Epithelial cell of esophagus (primary cell): ENCODE results near the gene FAXDC2.
"Not testable (repeated sequence)": the region's sequence is repeated elsewhere in the genome, so short reads cannot be mapped to it uniquely, and the experiment has no call there.

ENCODE experiments used
- DNase-seq: peaks from one replicate; pipeline ENCODE4 v3.0.0; 2010; ENCODE audit warnings: low read depth
- H3K4me3 ChIP-seq: 2 replicates; pipeline ENCODE4 v1.5.1; 2011; ENCODE audit warnings: mild to moderate bottlenecking, low read length, control low read depth
- TF ChIP-seq, protein P1 (sequence below): IDR thresholded peaks from 2 replicates; pipeline ENCODE4 v1.5.1; 2011; ENCODE audit warnings: low read depth, mild to moderate bottlenecking, low read length, control low read depth, inconsistent platforms; ENCODE audit not compliant: insufficient read depth; ENCODE audit errors: missing control alignments

FAXDC2 gene

DNA sequence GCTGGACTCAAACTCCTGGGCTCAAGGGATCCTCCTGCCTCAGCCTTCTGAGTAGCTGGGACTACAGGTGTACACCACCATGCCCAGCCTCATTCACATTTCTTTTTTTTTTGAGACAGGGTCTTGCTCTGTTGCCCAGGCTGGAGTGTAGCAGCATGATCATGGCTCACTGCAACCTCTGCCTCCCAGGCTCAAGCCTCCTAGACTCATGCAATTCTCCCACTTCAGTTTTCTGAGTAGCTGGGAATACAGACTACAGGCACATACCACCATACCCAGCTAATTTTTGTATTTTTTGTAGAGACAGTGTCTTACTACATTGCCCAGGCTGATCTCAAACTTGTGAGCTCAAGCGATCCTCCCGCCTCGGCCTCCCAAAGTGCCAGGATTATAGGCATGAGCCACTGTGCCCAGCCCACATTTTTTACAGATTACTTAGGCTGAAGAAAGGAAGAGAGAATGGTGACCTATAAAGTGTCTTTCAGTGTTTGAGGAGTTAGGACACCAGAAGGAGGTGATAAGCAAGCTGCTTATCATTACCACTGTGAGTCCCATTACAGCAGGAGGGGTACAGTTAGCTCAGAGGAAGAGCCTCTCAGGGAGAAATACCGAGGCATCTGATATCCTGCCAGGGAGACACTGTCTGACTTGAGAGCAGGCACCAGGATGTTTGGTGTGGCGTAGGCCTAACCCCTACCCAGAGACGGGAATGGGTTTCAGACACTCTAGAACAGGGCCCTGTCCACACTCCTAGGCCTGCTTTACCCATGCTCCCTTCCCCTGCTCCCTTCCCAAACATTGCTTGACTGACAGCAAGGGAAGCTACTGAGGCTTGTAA is 9.7 kb downstream of the FAXDC2 start:
- TF ChIP-seq, protein P1, sequence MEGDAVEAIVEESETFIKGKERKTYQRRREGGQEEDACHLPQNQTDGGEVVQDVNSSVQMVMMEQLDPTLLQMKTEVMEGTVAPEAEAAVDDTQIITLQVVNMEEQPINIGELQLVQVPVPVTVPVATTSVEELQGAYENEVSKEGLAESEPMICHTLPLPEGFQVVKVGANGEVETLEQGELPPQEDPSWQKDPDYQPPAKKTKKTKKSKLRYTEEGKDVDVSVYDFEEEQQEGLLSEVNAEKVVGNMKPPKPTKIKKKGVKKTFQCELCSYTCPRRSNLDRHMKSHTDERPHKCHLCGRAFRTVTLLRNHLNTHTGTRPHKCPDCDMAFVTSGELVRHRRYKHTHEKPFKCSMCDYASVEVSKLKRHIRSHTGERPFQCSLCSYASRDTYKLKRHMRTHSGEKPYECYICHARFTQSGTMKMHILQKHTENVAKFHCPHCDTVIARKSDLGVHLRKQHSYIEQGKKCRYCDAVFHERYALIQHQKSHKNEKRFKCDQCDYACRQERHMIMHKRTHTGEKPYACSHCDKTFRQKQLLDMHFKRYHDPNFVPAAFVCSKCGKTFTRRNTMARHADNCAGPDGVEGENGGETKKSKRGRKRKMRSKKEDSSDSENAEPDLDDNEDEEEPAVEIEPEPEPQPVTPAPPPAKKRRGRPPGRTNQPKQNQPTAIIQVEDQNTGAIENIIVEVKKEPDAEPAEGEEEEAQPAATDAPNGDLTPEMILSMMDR: no peak
- DNase-seq: no peak
- no peak overlapping the region for H3K4me3 ChIP-seq

DNA sequence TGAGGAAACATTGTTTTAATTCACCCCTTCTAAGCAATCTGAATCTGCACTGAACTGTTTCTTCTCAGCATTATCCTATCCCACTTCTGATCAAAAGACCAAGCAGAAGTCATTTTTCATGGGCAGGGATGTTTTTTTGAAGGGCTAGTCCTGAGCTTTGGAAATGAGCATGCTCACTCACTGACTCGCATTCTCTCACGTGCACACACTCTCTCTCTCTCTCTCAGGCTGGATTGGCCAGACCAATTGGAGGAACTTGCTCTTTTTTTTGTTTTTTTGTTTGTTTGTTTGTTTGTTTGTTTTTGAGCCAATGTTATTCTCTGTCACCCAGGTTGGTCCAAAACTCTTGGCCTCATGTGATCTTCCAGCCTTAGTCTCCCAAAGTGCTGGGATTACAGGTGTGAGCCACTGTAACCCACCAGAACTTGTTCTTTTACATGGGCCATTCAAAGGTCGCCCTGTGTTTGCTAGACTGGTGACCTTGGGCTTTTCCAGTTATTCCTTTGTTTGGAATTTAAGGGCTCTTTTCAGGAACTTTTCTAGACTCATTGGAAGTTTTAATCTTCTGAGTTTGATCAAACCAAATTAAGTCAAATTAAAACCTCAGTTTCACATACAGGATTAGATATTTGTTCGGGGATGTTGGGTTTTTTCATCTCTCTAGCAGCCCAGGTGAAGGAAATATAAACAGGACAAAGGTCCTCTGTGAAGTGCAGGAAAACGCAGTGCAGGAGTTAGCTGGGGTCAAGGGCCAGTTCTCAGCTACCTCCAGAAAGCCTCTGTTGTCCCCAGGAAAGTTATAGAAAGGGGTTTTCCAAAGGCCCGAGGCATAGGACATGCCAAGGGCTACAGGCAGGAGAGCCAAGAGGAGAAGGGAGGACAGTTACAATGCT is 13.1 kb downstream of the FAXDC2 start:
- TF ChIP-seq, protein P1: no peak
- no peak for DNase-seq

DNA sequence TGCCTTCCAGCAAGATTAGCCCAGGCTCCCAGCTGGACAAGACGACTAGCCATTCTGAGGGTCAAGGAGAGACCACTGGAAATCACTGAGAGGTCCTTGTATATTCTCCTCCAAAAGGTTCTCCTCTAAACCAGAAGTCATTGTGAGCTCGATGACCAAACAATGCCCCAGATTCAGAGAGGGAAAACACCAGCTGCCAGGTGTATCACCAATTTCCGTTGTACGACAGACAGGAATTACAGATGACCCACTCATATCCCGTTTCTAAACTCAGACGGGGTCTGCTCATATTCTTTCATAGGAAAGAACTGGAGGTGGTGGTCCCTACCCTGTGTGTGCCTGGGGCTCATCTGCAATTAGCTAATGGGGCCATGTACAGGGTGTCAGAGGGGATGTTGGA is 14.2 kb downstream of the FAXDC2 start:
- DNase-seq: no peak
- H3K4me3 ChIP-seq: no peak overlapping the region
- TF ChIP-seq, protein P1: no peak

More for the DNA sequence above, 13.1 kb downstream of the FAXDC2 start:
- H3K4me3 ChIP-seq: no peak overlapping the region

- DNase-seq: not testable (repeated sequence)
These were observed 14.7 kb downstream of the FAXDC2 start for GRCh38 chr5:154835701-154836052.

GRCh38 chr5:154834053-154834452 is 16.4 kb downstream of the FAXDC2 start:
- H3K4me3 ChIP-seq: peak overlapping the region; percentile 3
- TF ChIP-seq, protein P1: no peak
- no peak for DNase-seq

More at GRCh38 chr5:154835701-154836052, 14.7 kb downstream of the FAXDC2 start:
- not testable (repeated sequence) for H3K4me3 ChIP-seq

DNA sequence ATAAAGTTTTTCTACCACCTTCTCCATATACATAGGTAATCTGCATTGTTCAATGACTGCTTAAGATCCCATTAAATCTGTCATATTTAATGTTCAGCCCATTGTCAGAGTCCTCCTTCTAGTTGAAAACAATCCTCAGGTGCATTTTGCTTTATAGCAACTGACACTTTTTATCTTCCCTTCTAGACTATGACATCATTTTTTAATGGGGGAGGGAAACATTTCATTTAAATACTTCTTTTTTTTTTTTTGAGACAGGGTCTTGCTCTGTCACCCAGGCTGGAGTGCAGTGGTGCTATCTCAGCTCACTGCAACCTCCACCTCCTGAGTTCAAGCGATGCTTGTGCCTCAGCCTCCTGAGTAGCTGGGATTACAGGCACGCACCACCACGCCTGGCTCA is 17.6 kb downstream of the FAXDC2 start:
- H3K4me3 ChIP-seq, DNase-seq: not testable (repeated sequence)

- TF ChIP-seq, protein P1: no peak
- DNase-seq: no peak
- no peak overlapping the region for H3K4me3 ChIP-seq
These were observed 19.0 kb downstream of the FAXDC2 start for GRCh38 chr5:154831451-154831850.

GRCh38 chr5:154830596-154830995 is 19.8 kb downstream of the FAXDC2 start:
- peak; percentile 73 for DNase-seq
- no peak overlapping the region for H3K4me3 ChIP-seq
- TF ChIP-seq, protein P1: no peak
